Activated gamma-delta T cell treated with anti-CD3 and anti-CD28 coated beads, Interleukin-2, amount 50 U/mL, for 16 hours (primary cell): Measurements from ENCODE around the gene ANKH.
A peak's percentile ranks its signal among the peaks of the same experiment; 100 is the strongest.
"Not testable (repeated sequence)": the region's sequence is repeated elsewhere in the genome, so short reads cannot be mapped to it uniquely, and the experiment has no call there.

Source experiments
- DNase-seq: peaks from one replicate; pipeline ENCODE4 v3.0.0-alpha.2; 2020; ENCODE audit warnings: low read depth

ANKH gene

GRCh38 chr5:14826714-14827113 is 44.9 kb downstream of the ANKH start:
- DNase-seq, result no peak

- DNase-seq, result no peak
Measured at GRCh38 chr5:14825977-14826376, 45.6 kb downstream of the ANKH start.

GRCh38 chr5:14824499-14824898 is 47.1 kb downstream of the ANKH start:
- no peak for DNase-seq

- no peak for DNase-seq
Measured at GRCh38 chr5:14821100-14821845, 50.3 kb downstream of the ANKH start.

- DNase-seq, result no peak
Measured at GRCh38 chr5:14818931-14819790, 52.4 kb downstream of the ANKH start.

GRCh38 chr5:14817762-14818136 is 53.8 kb downstream of the ANKH start:
- not testable (repeated sequence) for DNase-seq

- no peak for DNase-seq
Measured at GRCh38 chr5:14816999-14817761, 54.4 kb downstream of the ANKH start.

GRCh38 chr5:14816374-14816998 is 55.1 kb downstream of the ANKH start:
- DNase-seq, result no peak

GRCh38 chr5:14813747-14814146 is 57.8 kb downstream of the ANKH start:
- no peak for DNase-seq

- DNase-seq, result no peak
Measured at GRCh38 chr5:14812166-14812565, 59.4 kb downstream of the ANKH start.

- no peak for DNase-seq
Measured at GRCh38 chr5:14810928-14811572, 60.5 kb downstream of the ANKH start.

GRCh38 chr5:14810282-14810681 is 61.3 kb downstream of the ANKH start:
- DNase-seq, result no peak

GRCh38 chr5:14809369-14810155 is 62.0 kb downstream of the ANKH start:
- peak; percentile 60 for DNase-seq

- no peak for DNase-seq
Measured at GRCh38 chr5:14807471-14807870, 64.1 kb downstream of the ANKH start.

- no peak for DNase-seq
Measured at GRCh38 chr5:14806456-14806855, 65.1 kb downstream of the ANKH start.

GRCh38 chr5:14802541-14802940 is 69.0 kb downstream of the ANKH start:
- no peak for DNase-seq

GRCh38 chr5:14801792-14802191 is 69.8 kb downstream of the ANKH start:
- no peak for DNase-seq

- not testable (repeated sequence) for DNase-seq
Measured at GRCh38 chr5:14797385-14797784, 74.2 kb downstream of the ANKH start.

- DNase-seq, result no peak
Measured at GRCh38 chr5:14794583-14795230, 76.9 kb downstream of the ANKH start.

GRCh38 chr5:14793851-14794250 is 77.7 kb downstream of the ANKH start:
- no peak for DNase-seq
